OCI-LY7 (cell line): ENCODE data around the gene LIN28A. TPM values are rescaled to one million over a fixed set of nuclear protein-coding genes. Genes with fewer than 3 reads are reported as not detected.

Source experiments
- BruUV-seq: library from RNA; stranded (reverse); fragments of 400-500 nt; replicated peaks from 2 replicates; lab custom pipeline; 2021; lab: Mats Ljungman, UMichigan
- CTCF ChIA-PET: fragments of 300-600 bp; sonication (Branson Sonifier 250); formaldehyde crosslinking; loops from one replicate; lab custom pipeline; 2022; ENCODE audit warnings: antibody characterized with exemption; ENCODE audit not compliant: unreplicated experiment; lab: Charles Lee
- POLR2A ChIA-PET: fragments of 300-600 bp; sonication (Branson Sonifier 250); formaldehyde crosslinking; loops from one replicate; lab custom pipeline; 2022; ENCODE audit warnings: antibody characterized with exemption; lab: Charles Lee
- DNase-seq: peaks from one replicate; pipeline ENCODE4 v3.0.0-alpha.2; 2015; ENCODE audit warnings: low spot score
- H2AFZ ChIP-seq: fragments of 200-600 bp; sonication (generic), shearing (Covaris generic); 2 replicates; pipeline ENCODE4 v1.6.1; 2014; ENCODE audit warnings: mild to moderate bottlenecking, antibody characterized with exemption, low read length, moderate library complexity
- H3K27ac ChIP-seq: fragments of 200-600 bp; sonication (generic); 2 replicates; pipeline ENCODE4 v1.5.1; 2014; ENCODE audit warnings: mixed run types, low read depth, mild to moderate bottlenecking, moderate library complexity, low read length, inconsistent platforms; ENCODE audit not compliant: poor library complexity, severe bottlenecking
- H3K36me3 ChIP-seq: fragments of 200-600 bp; sonication (generic); 2 replicates; pipeline ENCODE4 v1.6.1; 2014; ENCODE audit warnings: mild to moderate bottlenecking, antibody characterized with exemption, low read length, moderate library complexity, mixed read lengths; ENCODE audit not compliant: insufficient read depth
- H3K4me1 ChIP-seq: fragments of 200-600 bp; sonication (generic); 2 replicates; pipeline ENCODE4 v1.5.1; 2014; ENCODE audit warnings: mild to moderate bottlenecking, low read length; ENCODE audit not compliant: insufficient read depth, poor library complexity, severe bottlenecking
- H3K4me2 ChIP-seq: fragments of 200-600 bp; sonication (generic); 2 replicates; pipeline ENCODE4 v1.6.1; 2014; ENCODE audit warnings: mild to moderate bottlenecking, low read length
- H3K4me3 ChIP-seq: fragments of 200-600 bp; sonication (generic); 2 replicates; pipeline ENCODE4 v1.5.1; 2014; ENCODE audit warnings: mild to moderate bottlenecking, low read depth, low read length; ENCODE audit not compliant: poor library complexity, severe bottlenecking
- H3K79me2 ChIP-seq: fragments of 200-600 bp; sonication (generic); 2 replicates; pipeline ENCODE4 v1.6.1; 2016; ENCODE audit warnings: low read depth, mild to moderate bottlenecking, low read length, moderate library complexity, mixed read lengths; ENCODE audit not compliant: insufficient read depth
- H3K9me2 ChIP-seq: fragments of 200-600 bp; sonication (generic); 2 replicates; pipeline ENCODE4 v1.6.1; 2016; ENCODE audit warnings: mild to moderate bottlenecking, low read length, mixed read lengths; ENCODE audit not compliant: insufficient read depth
- H3K9me3 ChIP-seq: fragments of 200-600 bp; sonication (generic); 2 replicates; pipeline ENCODE4 v1.6.1; 2014; ENCODE audit warnings: mild to moderate bottlenecking, mixed run types, low read length, mixed read lengths
- H4K20me1 ChIP-seq: fragments of 200-600 bp; sonication (generic); 2 replicates; pipeline ENCODE4 v1.6.1; 2014; ENCODE audit warnings: mild to moderate bottlenecking, antibody characterized with exemption, low read length, moderate library complexity, mixed read lengths; ENCODE audit not compliant: insufficient read depth
- EZH2phosphoT487 ChIP-seq: fragments of 200-600 bp; sonication (generic); IDR thresholded peaks from 2 replicates; pipeline ENCODE4 v1.6.1; 2018; ENCODE audit warnings: low read depth, borderline replicate concordance, mild to moderate bottlenecking, mixed run types, antibody characterized with exemption, low read length, moderate library complexity, mixed read lengths
- intact Hi-C: fragments of 100-400 bp; cut with micrococcal nuclease; formaldehyde crosslinking; loops from one replicate; pipeline ENCODE4 v1.10.0; 2022; ENCODE audit not compliant: unreplicated experiment
- total RNA-seq, 2 experiments: library from RNA; depleted of rRNA in 1 of 2; stranded (reverse); fragments of >200 nt in 1 of 2; shearing (Covaris generic) in 1 of 2; gene quantifications; 2 replicates each; pipeline ENCODE4 v1.2.3, GENCODE V29; 2014 to 2022
- TF ChIP-seq, protein P1 (sequence below): fragments of 200-600 bp; sonication (generic); conservative IDR thresholded peaks from 2 replicates; pipeline ENCODE4 v1.5.1; 2014; ENCODE audit warnings: mild to moderate bottlenecking, antibody characterized with exemption, low read length, moderate library complexity, mixed read lengths

Gene LIN28A
- total RNA-seq, 2 experiments from 2014 or later, result not detected

DNA sequence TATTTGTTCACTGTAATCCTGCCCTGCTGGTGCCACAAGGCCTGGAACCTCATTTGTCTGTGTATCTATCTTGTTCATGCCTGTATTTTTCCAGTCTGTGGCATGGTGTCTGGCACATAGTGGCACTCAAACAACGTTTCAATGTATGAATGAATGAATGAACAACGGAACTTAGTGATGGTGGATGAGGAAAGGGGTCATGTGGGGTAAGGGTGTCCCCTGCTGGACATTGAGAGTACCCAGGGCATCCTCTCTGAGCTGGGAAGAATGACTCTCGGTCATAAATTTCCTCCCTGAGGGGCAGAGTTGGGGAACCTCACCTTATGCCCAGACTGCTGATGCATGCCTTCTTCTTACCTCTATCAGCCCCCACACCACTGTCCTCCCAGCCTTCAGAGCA, 19.2 kb upstream of the LIN28A start:
- no peaks in the 10 kb centered on the region for H3K9me2 ChIP-seq
- H3K4me2 ChIP-seq, result no peak overlapping the region
- no peaks in the 10 kb centered on the region for H3K4me1 ChIP-seq
- H3K36me3 ChIP-seq, result no peaks in the 10 kb centered on the region
- BruUV-seq, result no TSS peak
- TF ChIP-seq, protein P1, sequence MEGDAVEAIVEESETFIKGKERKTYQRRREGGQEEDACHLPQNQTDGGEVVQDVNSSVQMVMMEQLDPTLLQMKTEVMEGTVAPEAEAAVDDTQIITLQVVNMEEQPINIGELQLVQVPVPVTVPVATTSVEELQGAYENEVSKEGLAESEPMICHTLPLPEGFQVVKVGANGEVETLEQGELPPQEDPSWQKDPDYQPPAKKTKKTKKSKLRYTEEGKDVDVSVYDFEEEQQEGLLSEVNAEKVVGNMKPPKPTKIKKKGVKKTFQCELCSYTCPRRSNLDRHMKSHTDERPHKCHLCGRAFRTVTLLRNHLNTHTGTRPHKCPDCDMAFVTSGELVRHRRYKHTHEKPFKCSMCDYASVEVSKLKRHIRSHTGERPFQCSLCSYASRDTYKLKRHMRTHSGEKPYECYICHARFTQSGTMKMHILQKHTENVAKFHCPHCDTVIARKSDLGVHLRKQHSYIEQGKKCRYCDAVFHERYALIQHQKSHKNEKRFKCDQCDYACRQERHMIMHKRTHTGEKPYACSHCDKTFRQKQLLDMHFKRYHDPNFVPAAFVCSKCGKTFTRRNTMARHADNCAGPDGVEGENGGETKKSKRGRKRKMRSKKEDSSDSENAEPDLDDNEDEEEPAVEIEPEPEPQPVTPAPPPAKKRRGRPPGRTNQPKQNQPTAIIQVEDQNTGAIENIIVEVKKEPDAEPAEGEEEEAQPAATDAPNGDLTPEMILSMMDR, result peak; percentile 69
- TF ChIP-seq EZH2phosphoT487, result no peak
- H2AFZ ChIP-seq, result no peak overlapping the region
- no peaks in the 10 kb centered on the region for H4K20me1 ChIP-seq
- H3K27ac ChIP-seq, result no peak overlapping the region
- CTCF ChIA-PET, result interaction anchor here (0.5 kb wide), 1 partner anchor 14 kb away, joined by 5 read pairs; no protein-coding TSS in a partner anchor
- intact Hi-C loops, result loop anchor here (1.0 kb wide), 1 partner anchor 106 kb away; no protein-coding TSS in a partner anchor
- no peaks in the 10 kb centered on the region for H3K9me3 ChIP-seq
- H3K4me3 ChIP-seq, result no peak overlapping the region
- H3K79me2 ChIP-seq, result no peaks in the 10 kb centered on the region
- peak; percentile 40 for DNase-seq
- POLR2A ChIA-PET, result no interaction called here

DNA sequence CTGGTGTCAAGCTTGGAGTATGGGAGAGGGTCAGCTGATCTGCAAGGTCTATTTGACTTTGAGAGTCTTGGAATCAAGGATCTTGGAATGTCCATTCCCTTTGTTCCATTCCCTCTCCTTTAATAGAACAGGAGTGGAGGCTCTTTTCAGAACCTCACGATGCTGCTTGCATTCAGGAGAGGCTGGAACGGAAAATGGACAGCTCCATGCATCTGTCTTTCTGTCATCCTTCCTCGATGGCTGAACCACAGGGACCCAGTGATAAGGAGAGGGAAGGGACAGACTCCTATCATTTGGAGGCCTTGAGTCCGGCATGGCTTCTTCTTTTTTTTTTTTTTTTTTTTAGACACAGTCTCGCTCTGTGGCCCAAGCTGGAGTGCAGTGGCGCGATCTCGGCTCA, 14.9 kb upstream of the LIN28A start:
- DNase-seq, result no peak
- Histone ChIP-seq H3K4me3 (no peak overlapping the region), H3K9me3 (no peaks in the 10 kb centered on the region), H3K4me2 (no peak overlapping the region), H3K9me2 (no peaks in the 10 kb centered on the region), H3K27ac (no peak overlapping the region), H3K79me2 (no peaks in the 10 kb centered on the region), H2AFZ (no peak overlapping the region), H3K36me3 (no peaks in the 10 kb centered on the region), H3K4me1 (no peaks in the 10 kb centered on the region), H4K20me1 (no peaks in the 10 kb centered on the region)
- TF ChIP-seq EZH2phosphoT487, result no peak
- TF ChIP-seq, protein P1, result no peak; the same call in 1 of the 2 replicates
- intact Hi-C loops, result no loop called here
- ChIA-PET POLR2A (interaction anchor here (0.7 kb wide), 1 partner anchor 393 kb away, joined by 6 read pairs; no protein-coding TSS in a partner anchor), CTCF (no interaction called here)
- BruUV-seq, result no TSS peak

DNA sequence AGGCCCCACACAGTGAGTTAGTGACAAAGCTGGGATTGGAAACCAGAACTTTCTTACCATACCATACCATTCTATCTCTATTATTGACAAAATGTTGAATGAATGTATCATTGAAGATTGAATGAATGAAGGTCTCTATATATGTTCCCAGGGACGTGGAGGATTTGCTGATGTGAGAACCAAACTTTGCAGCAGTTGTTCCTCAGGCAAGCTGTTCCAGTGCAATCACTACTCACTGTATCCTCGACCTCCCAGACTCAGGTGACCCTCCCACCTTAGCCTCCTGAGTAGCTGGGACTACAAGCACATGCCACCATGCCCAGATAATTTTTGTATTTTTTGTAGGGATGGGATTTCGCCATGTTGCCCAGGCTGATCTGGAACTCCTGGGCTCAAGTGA, 11.6 kb upstream of the LIN28A start:
- no peak for DNase-seq
- intact Hi-C loops, result no loop called here
- Histone ChIP-seq H3K79me2 (no peaks in the 10 kb centered on the region), H3K9me3 (no peaks in the 10 kb centered on the region), H3K4me3 (no peak overlapping the region), H3K4me2 (no peak overlapping the region), H3K36me3 (no peaks in the 10 kb centered on the region), H3K9me2 (no peaks in the 10 kb centered on the region), H3K27ac (no peak overlapping the region), H3K4me1 (no peaks in the 10 kb centered on the region), H4K20me1 (no peaks in the 10 kb centered on the region), H2AFZ (no peak overlapping the region)
- ChIA-PET CTCF (no interaction called here), POLR2A (no interaction called here)
- BruUV-seq, result no TSS peak
- TF ChIP-seq, protein P1, result no peak
- no peak for TF ChIP-seq EZH2phosphoT487
